HG02610 (cell line): ENCODE measurements around the gene MAP4K4.
A peak's percentile ranks its signal among the peaks of the same experiment; 100 is the strongest.

Experiments used
- ATAC-seq: cut with Tn5 transposase; IDR thresholded peaks from one replicate; pipeline ENCODE4 v1.9.1; 2021; ENCODE audit warnings: mild to moderate bottlenecking, moderate library complexity; ENCODE audit not compliant: unreplicated experiment

MAP4K4 gene

GRCh38 chr2:101697124-101698013 is at the start of gene MAP4K4:
TSS of gene MAP4K4 (plus strand) at chr2:101697707. CDS start at chr2:101698081, 374 bp downstream.
- ATAC-seq, result peak; percentile 60

GRCh38 chr2:101653469-101653868 is 44.0 kb upstream of the MAP4K4 start:
- no peak for ATAC-seq

GRCh38 chr2:101655702-101656422 is 41.6 kb upstream of the MAP4K4 start:
- no peak for ATAC-seq

GRCh38 chr2:101657787-101658186 is 39.7 kb upstream of the MAP4K4 start:
- no peak for ATAC-seq

- no peak for ATAC-seq
Measured at GRCh38 chr2:101658387-101658786, 39.1 kb upstream of the MAP4K4 start.

- no peak for ATAC-seq
Measured at GRCh38 chr2:101665312-101665711, 32.2 kb upstream of the MAP4K4 start.

GRCh38 chr2:101667823-101668222 is 29.7 kb upstream of the MAP4K4 start:
- no peak for ATAC-seq

GRCh38 chr2:101672047-101672446 is 25.5 kb upstream of the MAP4K4 start:
- ATAC-seq, result no peak

- no peak for ATAC-seq
Measured at GRCh38 chr2:101673920-101674319, 23.6 kb upstream of the MAP4K4 start.

GRCh38 chr2:101675512-101675911 is 22.0 kb upstream of the MAP4K4 start:
- ATAC-seq, result peak; percentile 57

GRCh38 chr2:101676674-101677073 is 20.8 kb upstream of the MAP4K4 start:
- no peak for ATAC-seq

- ATAC-seq, result no peak
Measured at GRCh38 chr2:101677658-101678057, 19.8 kb upstream of the MAP4K4 start.

GRCh38 chr2:101678379-101678778 is 19.1 kb upstream of the MAP4K4 start:
- no peak for ATAC-seq

- no peak for ATAC-seq
Measured at GRCh38 chr2:101679037-101679726, 18.3 kb upstream of the MAP4K4 start.

- no peak for ATAC-seq
Measured at GRCh38 chr2:101679801-101680487, 17.6 kb upstream of the MAP4K4 start.

GRCh38 chr2:101682311-101682710 is 15.2 kb upstream of the MAP4K4 start:
- ATAC-seq, result no peak

GRCh38 chr2:101684313-101684712 is 13.2 kb upstream of the MAP4K4 start:
- ATAC-seq, result no peak

- no peak for ATAC-seq
Measured at GRCh38 chr2:101688261-101688660, 9.2 kb upstream of the MAP4K4 start.

GRCh38 chr2:101689114-101689825 is 8.2 kb upstream of the MAP4K4 start:
- ATAC-seq, result no peak

GRCh38 chr2:101690547-101691152 is 6.9 kb upstream of the MAP4K4 start:
- no peak for ATAC-seq
